SH-SY5Y (cell line): Measurements from ENCODE around the gene GALNS.

Experiments used
- GATA2 ChIP-seq: IDR thresholded peaks from 2 replicates; pipeline ENCODE4 v1.6.1; 2011; ENCODE audit warnings: mild to moderate bottlenecking, low read depth, low read length
- GATA3 ChIP-seq: IDR thresholded peaks from 2 replicates; pipeline ENCODE4 v1.6.1; 2011; ENCODE audit warnings: low read depth, mild to moderate bottlenecking, low read length, moderate library complexity

DNA sequence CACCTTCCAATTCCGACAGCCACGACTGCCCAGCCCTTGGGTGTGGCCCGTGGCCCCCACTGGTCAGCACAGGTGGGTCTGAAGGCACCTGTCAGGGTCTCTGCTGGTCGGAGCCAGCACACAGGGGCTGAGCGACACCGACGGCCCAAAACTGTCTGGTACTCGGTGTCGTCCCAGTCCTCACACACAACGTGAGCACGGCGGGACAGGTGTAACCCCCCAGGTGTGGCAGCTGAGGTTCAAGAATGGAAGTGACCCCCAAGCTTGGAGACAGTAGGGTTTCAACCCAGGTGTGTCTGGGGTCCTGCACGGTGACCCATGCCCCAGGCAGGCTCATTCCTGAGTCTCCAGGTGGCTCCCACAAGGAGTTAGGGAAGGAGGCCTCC, 1.0 kb downstream of the GALNS start:
- TF ChIP-seq GATA3 (no peak), GATA2 (no peak)
